Epithelial cell of proximal tubule (primary cell): ENCODE results near the gene GALNT14. TPM values are rescaled to one million over a fixed set of nuclear protein-coding genes. Genes with fewer than 3 reads are reported as not detected.

Experiments used
- DNase-seq: peaks from one replicate; pipeline ENCODE4 v3.0.0-alpha.2; 2011; ENCODE audit warnings: low read depth
- H3K4me3 ChIP-seq: 2 replicates; pipeline ENCODE4 v1.5.1; 2011; ENCODE audit warnings: low read depth, mild to moderate bottlenecking, low read length
- CTCF ChIP-seq: conservative IDR thresholded peaks from 2 replicates; pipeline ENCODE4 v1.5.1; 2012; ENCODE audit warnings: low read depth, mild to moderate bottlenecking, low read length
- total RNA-seq: library from RNA; depleted of rRNA; stranded (reverse); fragments of >200 nt; gene quantifications from 2 replicates; pipeline ENCODE4 v1.2.3, GENCODE V29; 2015

GALNT14 gene
- total RNA-seq, 1 donor from 2014 or later, result 80.7 TPM

- DNase-seq, result no peak
- no peak overlapping the region for H3K4me3 ChIP-seq
- TF ChIP-seq CTCF, result no peak
These were observed 249.3 kb downstream of the GALNT14 start for GRCh38 chr2:30888852-30889409.

DNA sequence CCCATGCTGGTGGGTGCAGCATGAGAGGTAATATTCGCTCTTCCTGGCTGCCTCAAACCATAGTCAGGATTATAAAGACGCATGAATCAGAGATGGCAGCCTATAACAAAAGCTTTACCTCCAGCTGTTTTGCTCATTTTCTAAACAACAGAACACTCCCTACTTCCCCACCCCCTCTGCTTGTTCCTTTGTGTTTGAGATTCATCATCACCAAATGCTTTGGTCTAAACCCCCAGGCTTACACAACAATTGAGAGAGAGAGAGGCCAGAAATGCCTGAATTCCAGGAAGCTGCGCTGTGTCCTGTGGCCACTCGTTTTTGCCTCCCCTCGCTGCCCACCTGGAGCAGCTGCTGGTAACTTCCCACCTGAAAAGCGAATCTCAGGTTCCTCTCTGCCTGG lies 252.2 kb downstream of the GALNT14 start:
- TF ChIP-seq CTCF, result no peak
- H3K4me3 ChIP-seq, result no peak overlapping the region
- no peak for DNase-seq

- no peak for DNase-seq
- no peak for TF ChIP-seq CTCF
- H3K4me3 ChIP-seq, result no peak overlapping the region
These were observed 254.4 kb downstream of the GALNT14 start for GRCh38 chr2:30883822-30884221.

GRCh38 chr2:30883184-30883583 lies 255.1 kb downstream of the GALNT14 start:
- TF ChIP-seq CTCF, result no peak
- DNase-seq, result no peak
- no peak overlapping the region for H3K4me3 ChIP-seq

GRCh38 chr2:30880516-30880915 lies 257.7 kb downstream of the GALNT14 start:
- no peak overlapping the region for H3K4me3 ChIP-seq
- no peak for DNase-seq
- no peak for TF ChIP-seq CTCF

DNA sequence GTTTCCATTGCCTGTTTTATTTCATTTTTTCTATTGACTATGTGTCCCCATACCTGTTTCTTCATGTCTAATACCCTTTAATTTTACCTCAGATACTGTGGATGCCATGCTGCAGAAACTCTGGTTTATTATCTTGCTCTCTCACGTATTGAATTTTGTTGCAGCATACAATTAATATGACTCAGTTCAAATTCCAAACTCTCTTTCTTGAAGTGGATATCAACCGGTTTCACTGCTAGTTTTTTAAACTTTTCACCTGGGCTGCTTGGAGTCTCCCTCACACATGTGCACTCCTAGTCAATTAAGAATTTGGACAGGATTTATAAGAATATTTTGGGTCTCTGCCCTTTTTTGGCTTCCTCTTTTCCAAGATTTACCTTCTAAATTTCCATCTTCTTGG lies 260.4 kb downstream of the GALNT14 start:
- H3K4me3 ChIP-seq, result no peak overlapping the region
- DNase-seq, result no peak
- TF ChIP-seq CTCF, result no peak

- DNase-seq, result no peak
- no peak overlapping the region for H3K4me3 ChIP-seq
- no peak for TF ChIP-seq CTCF
These were observed 265.4 kb downstream of the GALNT14 start for GRCh38 chr2:30872797-30873196.
